Progenitor cell of endocrine pancreas (in vitro differentiated cells): ENCODE data around the gene TAS2R39. TPM values are rescaled to one million over a fixed set of nuclear protein-coding genes. Genes with fewer than 3 reads are reported as not detected.

Source experiments
- DNase-seq: peaks from one replicate; pipeline ENCODE4 v3.0.0; 2021; ENCODE audit warnings: low spot score; ENCODE audit not compliant: unreplicated experiment
- H3K27ac Mint-ChIP-seq: 2 replicates; pipeline ENCODE4 v1.8.0; 2021; ENCODE audit warnings: mild to moderate bottlenecking, moderate library complexity, mixed read lengths
- H3K27me3 Mint-ChIP-seq: 2 replicates; pipeline ENCODE4 v1.8.0; 2021; ENCODE audit warnings: mixed read lengths
- H3K36me3 Mint-ChIP-seq: 2 replicates; pipeline ENCODE4 v1.8.0; 2022; ENCODE audit warnings: mixed read lengths; ENCODE audit not compliant: insufficient read depth
- H3K4me1 Mint-ChIP-seq: 2 replicates; pipeline ENCODE4 v1.8.0; 2021; ENCODE audit warnings: low read depth, mixed read lengths
- H3K4me3 Mint-ChIP-seq: 2 replicates; pipeline ENCODE4 v1.8.0; 2021; ENCODE audit warnings: low read depth, mild to moderate bottlenecking, moderate library complexity, mixed read lengths
- H3K9me3 Mint-ChIP-seq: 2 replicates; pipeline ENCODE4 v1.8.0; 2021; ENCODE audit warnings: low read depth, mixed read lengths
- total RNA-seq: library from RNA; stranded (reverse); gene quantifications from 2 replicates; pipeline ENCODE4 v1.2.1, GENCODE V29; 2021
- TF ChIP-seq, protein P1 (sequence below): fragments of 200-600 bp; sonication (generic); IDR thresholded peaks from one replicate; pipeline ENCODE4 v1.5.0; 2021; ENCODE audit warnings: antibody characterized with exemption, mild to moderate bottlenecking; ENCODE audit not compliant: unreplicated experiment

Gene TAS2R39
- total RNA-seq, 1 donor from 2014 or later: not detected

DNA sequence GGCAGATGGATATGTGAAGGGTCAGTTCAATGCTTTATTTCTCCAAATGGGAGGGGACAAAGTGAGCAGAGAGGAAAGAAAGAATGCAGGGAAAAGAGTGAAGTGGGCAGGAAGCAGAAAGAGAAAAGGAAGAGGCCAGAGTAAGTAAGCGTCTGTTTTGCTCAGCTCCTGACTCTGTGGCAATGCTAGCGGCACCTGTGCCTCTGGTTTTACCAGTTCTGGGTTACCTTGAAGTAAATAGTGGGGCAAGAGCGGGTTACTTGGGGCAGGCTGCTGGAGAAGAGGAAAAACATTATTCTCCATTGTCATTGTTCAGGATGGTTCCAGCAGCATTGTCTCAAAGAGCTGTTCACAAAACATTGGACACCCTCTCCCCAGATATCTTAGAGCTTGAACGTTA, 40.6 kb downstream of the TAS2R39 start:
- Mint-ChIP-seq H3K36me3 (no peaks in the 10 kb centered on the region), H3K4me3 (no peak overlapping the region), H3K27me3 (peaks cover 27% of the 10 kb centered on the region), H3K4me1 (peaks cover 3% of the 10 kb centered on the region), H3K9me3 (no peaks in the 10 kb centered on the region), H3K27ac (no peak overlapping the region)
- DNase-seq: no peak
- TF ChIP-seq, protein P1, sequence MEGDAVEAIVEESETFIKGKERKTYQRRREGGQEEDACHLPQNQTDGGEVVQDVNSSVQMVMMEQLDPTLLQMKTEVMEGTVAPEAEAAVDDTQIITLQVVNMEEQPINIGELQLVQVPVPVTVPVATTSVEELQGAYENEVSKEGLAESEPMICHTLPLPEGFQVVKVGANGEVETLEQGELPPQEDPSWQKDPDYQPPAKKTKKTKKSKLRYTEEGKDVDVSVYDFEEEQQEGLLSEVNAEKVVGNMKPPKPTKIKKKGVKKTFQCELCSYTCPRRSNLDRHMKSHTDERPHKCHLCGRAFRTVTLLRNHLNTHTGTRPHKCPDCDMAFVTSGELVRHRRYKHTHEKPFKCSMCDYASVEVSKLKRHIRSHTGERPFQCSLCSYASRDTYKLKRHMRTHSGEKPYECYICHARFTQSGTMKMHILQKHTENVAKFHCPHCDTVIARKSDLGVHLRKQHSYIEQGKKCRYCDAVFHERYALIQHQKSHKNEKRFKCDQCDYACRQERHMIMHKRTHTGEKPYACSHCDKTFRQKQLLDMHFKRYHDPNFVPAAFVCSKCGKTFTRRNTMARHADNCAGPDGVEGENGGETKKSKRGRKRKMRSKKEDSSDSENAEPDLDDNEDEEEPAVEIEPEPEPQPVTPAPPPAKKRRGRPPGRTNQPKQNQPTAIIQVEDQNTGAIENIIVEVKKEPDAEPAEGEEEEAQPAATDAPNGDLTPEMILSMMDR: no peak

DNA sequence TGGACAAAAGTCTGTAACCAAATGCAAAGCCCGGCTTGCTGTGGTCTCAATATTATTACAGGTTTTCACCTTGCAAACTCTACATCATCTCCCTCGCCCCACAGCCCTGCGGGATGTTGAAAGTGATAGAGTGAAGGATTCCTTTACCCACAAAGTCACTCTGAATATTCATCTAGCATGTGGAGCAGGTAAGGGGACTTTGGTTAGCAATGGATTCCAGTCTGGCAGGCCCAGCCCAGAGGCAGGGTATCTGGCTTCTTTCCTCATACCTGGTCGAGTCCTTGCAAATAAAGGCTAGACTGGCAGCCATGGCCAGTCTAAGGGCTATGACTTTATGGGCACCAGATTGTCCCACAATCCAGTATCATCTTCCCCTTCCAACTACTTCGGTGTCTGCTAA, 41.8 kb downstream of the TAS2R39 start:
- peaks cover 24% of the 10 kb centered on the region for H3K27me3 Mint-ChIP-seq
- peaks cover 6% of the 10 kb centered on the region for H3K4me1 Mint-ChIP-seq
- H3K4me3 Mint-ChIP-seq: no peak overlapping the region
- no peak for DNase-seq
- TF ChIP-seq, protein P1: no peak
- no peaks in the 10 kb centered on the region for H3K9me3 Mint-ChIP-seq
- H3K27ac Mint-ChIP-seq: no peak overlapping the region
- no peaks in the 10 kb centered on the region for H3K36me3 Mint-ChIP-seq

DNA sequence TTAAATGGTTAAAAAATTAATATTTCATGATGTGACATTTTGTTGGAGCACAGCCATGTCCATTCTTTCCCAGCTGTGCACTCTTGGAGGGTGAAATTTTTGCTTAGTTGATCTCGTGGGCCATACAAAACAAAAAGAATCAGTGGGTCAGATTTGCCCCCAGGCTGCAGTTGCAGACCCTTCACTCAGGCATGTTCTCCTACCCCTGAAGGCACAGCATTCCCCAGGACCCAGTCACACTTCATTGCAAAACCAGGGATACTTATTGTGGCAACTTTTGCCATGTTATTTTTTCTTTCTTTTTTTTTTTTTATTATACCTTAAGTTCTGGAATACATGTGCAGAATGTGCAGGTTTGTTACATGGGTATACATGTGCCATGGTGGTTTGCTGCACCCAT, 44.6 kb downstream of the TAS2R39 start:
- Mint-ChIP-seq H3K9me3 (no peaks in the 10 kb centered on the region), H3K36me3 (no peaks in the 10 kb centered on the region), H3K4me3 (no peak overlapping the region), H3K4me1 (peaks cover 3% of the 10 kb centered on the region), H3K27ac (no peak overlapping the region), H3K27me3 (peaks cover 18% of the 10 kb centered on the region)
- TF ChIP-seq, protein P1: no peak
- DNase-seq: no peak

DNA sequence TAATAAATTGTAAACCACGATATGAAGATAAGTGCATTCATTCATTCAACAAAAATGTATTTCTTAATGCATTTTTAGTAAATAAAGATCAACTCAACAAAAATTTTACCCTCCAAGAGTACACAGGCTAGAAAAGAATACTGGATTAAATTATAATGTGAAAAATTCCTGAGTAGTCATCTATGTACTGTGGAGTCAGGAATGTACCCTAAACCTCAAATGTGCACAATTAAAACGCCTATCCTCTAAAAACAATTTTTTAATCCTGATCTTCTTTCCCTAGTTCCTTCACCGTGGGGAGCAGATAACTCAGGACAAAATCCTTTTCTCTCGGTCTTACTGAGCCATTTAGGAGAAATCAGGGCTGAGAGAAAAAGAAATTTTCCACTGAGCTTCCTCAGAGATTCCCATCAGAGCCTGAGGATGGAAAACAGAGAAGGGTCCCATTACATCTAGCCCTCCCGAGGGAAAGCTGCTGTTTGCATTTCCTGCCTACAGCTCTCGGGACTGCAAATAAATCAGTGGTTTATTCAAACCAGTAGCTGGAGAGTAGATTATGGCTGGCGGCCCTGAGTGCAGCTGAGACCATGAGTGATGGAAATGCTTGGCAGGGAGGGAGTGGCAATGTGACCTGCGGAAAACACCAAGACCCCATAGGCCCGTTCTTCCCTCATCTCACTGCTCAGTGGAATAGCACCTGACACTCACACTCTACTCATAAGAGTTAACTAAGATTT, 46.0 kb downstream of the TAS2R39 start:
- H3K9me3 Mint-ChIP-seq: no peaks in the 10 kb centered on the region
- no peak for DNase-seq
- H3K27me3 Mint-ChIP-seq: peaks cover 9% of the 10 kb centered on the region
- peaks cover 3% of the 10 kb centered on the region for H3K4me1 Mint-ChIP-seq
- H3K36me3 Mint-ChIP-seq: no peaks in the 10 kb centered on the region
- TF ChIP-seq, protein P1: no peak
- H3K4me3 Mint-ChIP-seq: no peak overlapping the region
- no peak overlapping the region for H3K27ac Mint-ChIP-seq

DNA sequence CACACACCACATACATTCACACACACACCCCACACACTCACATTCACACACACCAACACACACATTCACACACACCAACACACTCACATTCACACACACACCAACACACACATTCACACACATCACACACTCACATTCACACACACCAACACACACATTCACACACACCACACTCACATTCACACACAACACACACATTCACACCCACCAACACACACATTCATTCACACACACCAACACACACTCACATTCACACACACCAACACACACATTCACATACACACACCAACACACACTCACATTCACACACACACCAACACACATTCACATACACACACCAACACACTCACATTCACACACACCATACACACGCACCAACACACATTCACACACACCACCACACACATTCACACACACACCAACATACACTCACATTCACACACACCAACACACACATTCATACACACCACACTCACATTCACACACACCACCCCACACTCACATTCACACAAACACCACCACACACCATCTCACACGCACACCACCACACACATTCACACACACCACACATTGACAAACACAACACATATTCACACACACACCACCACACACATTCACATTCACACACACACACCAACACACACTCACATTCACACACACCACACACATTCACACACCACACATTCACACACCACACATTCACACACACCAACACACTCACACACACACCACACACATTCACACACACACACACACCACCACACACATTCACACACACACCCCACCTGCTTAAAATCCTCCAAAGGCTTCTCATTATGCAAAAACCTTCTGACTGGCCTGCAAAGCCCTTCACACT, 47.6 kb downstream of the TAS2R39 start:
- H3K36me3 Mint-ChIP-seq: no peaks in the 10 kb centered on the region
- TF ChIP-seq, protein P1: no peak
- peaks cover 6% of the 10 kb centered on the region for H3K27me3 Mint-ChIP-seq
- H3K27ac Mint-ChIP-seq: no peak overlapping the region
- H3K4me3 Mint-ChIP-seq: no peak overlapping the region
- no peak for DNase-seq
- peaks cover 6% of the 10 kb centered on the region for H3K9me3 Mint-ChIP-seq
- peaks cover 3% of the 10 kb centered on the region for H3K4me1 Mint-ChIP-seq
